HG03064 (cell line): ENCODE data around the gene OBI1.

Source experiments
- ATAC-seq: cut with Tn5 transposase; IDR thresholded peaks from one replicate; pipeline ENCODE4 v1.9.1; 2021; ENCODE audit warnings: low read depth; ENCODE audit not compliant: unreplicated experiment

The OBI1 gene

GRCh38 chr13:78658630-78659449, at the start of gene OBI1:
TSS of gene OBI1 (minus strand) at chr13:78659155. CDS start at chr13:78659120, 35 bp downstream.
- peak; percentile 77 for ATAC-seq

- no peak for ATAC-seq
Observed at GRCh38 chr13:78701383-78701782, 42.4 kb upstream of the OBI1 start.

- no peak for ATAC-seq
Observed at GRCh38 chr13:78700121-78700910, 41.4 kb upstream of the OBI1 start.

DNA sequence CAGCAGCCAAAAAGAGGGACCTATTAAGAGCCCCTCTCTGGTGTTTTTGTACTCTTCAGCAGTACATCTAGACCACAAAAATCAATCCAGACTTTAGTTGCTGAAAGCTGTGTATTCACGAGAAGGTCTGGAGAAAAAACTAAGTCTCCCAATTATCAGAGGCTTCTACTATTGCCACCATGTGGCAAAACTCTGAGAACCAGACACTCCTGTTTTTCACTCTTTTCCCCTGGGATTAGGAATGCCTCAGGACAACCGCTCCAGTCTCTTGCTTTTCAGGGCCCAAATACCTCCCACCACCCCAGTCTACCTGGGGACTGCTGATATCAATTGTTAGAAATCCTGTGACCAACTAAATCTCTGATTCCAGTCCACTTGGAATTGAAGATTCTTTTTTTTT, 30.1 kb upstream of the OBI1 start:
- no peak for ATAC-seq

GRCh38 chr13:78686461-78686860, 27.5 kb upstream of the OBI1 start:
- no peak for ATAC-seq

GRCh38 chr13:78680576-78681350, 21.8 kb upstream of the OBI1 start:
- ATAC-seq: no peak

DNA sequence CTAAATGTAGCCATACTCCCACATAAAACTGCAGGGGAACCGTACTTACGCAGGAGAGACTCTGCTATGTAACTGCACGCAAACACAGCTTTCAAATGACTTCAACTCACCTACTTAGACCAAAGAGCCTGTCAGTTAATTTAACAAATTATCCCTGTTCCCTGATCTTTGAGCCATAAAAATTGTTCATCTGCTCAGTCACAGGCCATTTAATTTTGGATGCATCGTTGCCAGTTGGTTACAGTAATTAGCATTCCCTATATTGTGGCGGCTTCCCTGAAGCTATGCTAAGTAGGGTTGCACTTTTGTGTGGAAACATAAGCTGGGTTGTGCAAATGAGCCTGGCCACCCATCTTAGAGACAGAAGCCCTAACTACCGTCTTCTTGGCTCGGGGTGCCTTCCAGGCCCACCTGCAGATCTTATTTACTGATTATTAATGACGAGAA, 21.2 kb upstream of the OBI1 start:
- ATAC-seq: no peak

GRCh38 chr13:78679329-78679728, 20.4 kb upstream of the OBI1 start:
- ATAC-seq: no peak

- ATAC-seq: no peak
Observed at GRCh38 chr13:78675112-78675511, 16.2 kb upstream of the OBI1 start.

GRCh38 chr13:78674638-78675037, 15.7 kb upstream of the OBI1 start:
- no peak for ATAC-seq

DNA sequence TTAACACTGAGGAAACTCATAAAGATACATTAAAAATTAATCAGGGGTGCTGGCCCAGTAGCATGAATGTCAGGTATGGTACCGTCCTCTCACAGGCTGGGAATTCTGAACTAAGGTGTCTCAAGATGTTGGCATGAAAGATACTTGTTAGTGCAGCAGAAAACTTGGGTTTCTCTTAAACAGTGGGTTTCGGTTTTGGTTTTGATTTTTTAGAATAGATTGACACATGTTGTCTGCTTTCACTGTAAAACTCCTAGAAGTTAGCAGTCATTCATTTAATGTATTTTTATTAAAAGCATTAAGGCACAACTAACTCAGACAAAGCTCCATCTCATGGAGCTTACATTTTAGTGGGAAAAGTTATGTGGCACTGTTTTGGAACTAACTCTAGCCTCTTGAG, 3.5 kb upstream of the OBI1 start:
- ATAC-seq: no peak

GRCh38 chr13:78660495-78660857, 1.5 kb upstream of the OBI1 start:
- ATAC-seq: no peak

GRCh38 chr13:78659732-78660494, 958 bp upstream of the OBI1 start:
- peak; percentile 30 for ATAC-seq

DNA sequence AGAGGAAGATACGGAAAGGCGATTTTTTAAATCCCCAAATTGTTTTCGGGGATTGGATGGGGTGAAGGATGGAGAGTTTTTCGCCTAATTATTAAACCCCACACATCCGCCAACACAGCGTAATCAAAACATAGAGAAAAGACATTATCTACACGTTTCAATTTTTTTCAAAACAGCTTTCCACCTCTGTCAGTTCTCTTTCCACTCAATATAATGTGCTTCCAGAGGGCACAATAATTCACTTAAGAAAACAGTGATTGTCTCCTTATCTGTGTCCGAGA, 435 bp upstream of the OBI1 start:
- no peak for ATAC-seq

- no peak for ATAC-seq
Observed at GRCh38 chr13:78657699-78658629, 991 bp downstream of the OBI1 start.

DNA sequence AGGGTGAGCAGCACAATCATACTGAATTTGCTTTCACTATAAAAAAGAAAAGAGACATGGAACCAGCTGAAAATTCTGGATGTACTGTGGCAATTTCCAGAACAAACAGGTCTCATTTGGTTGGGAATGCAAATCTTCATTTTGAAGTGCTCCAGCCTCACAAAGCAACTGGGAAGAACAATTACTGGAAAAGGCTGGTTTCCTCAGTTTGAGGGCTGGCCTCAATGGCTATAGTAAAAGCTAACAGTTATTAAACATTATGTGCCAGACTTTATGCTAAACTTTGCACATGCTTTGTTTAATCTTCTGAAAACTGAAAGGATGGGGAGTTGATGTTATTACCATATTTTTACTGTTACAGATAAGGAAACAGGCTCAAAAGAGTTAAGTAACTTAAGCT, 3.0 kb downstream of the OBI1 start:
- no peak for ATAC-seq

DNA sequence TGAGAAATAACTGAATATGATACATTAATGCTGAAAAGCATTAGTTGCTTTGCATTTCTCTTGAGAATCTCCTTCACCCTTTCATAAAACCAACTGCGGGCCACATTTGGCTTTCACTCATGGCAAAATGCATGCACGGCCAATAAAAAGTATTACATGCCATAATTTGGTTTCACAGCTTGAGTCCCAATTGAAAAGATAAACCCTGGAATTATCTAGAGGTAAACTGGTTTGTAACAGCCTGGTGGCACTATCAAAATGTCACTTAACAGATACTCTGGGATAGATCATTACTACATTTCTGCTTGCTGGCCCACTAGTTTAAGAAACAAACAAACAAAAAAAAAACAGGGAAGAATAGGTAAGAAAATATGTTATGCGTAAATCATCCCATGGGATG, 3.9 kb downstream of the OBI1 start:
- no peak for ATAC-seq

GRCh38 chr13:78652651-78653050, 6.3 kb downstream of the OBI1 start:
- no peak for ATAC-seq

GRCh38 chr13:78650717-78651083, 8.3 kb downstream of the OBI1 start:
- ATAC-seq: no peak
